ENCODE measurements around the gene COQ5. TPM values are rescaled to one million over a fixed set of nuclear protein-coding genes. Genes with fewer than 3 reads are reported as not detected.

COQ5 gene
- polyA plus RNA-seq, 3 donors, result 9.3 to 38.9 (median 30.6) TPM

DNA sequence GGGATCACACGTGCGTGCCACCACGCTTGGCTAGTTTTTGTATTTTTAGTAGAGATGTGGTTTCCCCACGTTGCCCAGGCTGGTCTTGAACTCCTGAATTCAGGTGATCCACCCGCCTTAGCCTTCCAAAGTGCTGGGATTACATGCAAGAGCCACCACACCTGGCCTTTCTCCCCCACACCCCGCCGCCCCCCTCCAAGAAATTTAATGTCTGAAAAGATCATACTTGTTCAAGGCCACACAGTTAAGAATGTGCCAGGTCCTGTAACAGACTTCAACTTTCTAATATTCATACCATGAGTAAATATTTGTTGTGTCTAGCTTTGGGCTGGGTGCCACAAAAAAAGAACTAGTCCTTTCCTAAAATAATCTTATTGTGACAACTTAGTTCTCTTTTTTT is 73.7 kb downstream of the COQ5 start:
- H4K20me1 ChIP-seq (ENCODE audit: insufficient read depth, low read length), result peaks cover 64% of the 10 kb centered on the region
- H3K27me3 ChIP-seq (ENCODE audit: control insufficient read depth in 2 of 2, insufficient read depth in 2 of 2, low read length in 2 of 2), result no peaks in the 10 kb centered on the region
- TF ChIP-seq CTCF (IDR thresholded peaks at IDR 0.05), result no peak
- H3K79me2 ChIP-seq (ENCODE audit: insufficient read depth, low read length), result peaks cover 25% of the 10 kb centered on the region
- H3K4me2 ChIP-seq (replicated peaks; ENCODE audit: extremely low read depth, low read length, poor library complexity, severe bottlenecking), result no peak overlapping the region
- Mint-ChIP-seq H3K4me3 (no peak overlapping the region), H3K27ac (peak overlapping the region in 2 of 7 donors; percentile 8 to 37), H3K4me1 (no peaks in the 10 kb centered on the region), H3K36me3 (peaks cover 41 to 67% of the 10 kb centered on the region in 2 donors), H3K27me3 (ENCODE audit: low read depth in 3 of 3) (peaks cover 0 to 2% (median 1%) of the 10 kb centered on the region in 3 donors), H3K9me3 (no peaks in the 10 kb centered on the region)
- no peak overlapping the region for H3K4me3 ChIP-seq (replicated peaks in 1 of 3; ENCODE audit: low read depth in 2 of 3, low read length in 3 of 3)
- H3K4me1 ChIP-seq (ENCODE audit: control insufficient read depth in 1 of 2, insufficient read depth in 2 of 2, low read length in 2 of 2), result no peaks in the 10 kb centered on the region
- WGBS (ENCODE audit: insufficient coverage), result 90% methylated on average over 2 of the region's 7 CpGs
- intact Hi-C loops (cut with micrococcal nuclease), result no loop called here
- H3K9me3 ChIP-seq (replicated peaks in 1 of 2; ENCODE audit: control insufficient read depth in 1 of 2, insufficient read depth in 1 of 2, low read length in 2 of 2), result no peaks in the 10 kb centered on the region
- no peak overlapping the region for H3K9ac ChIP-seq (ENCODE audit: insufficient read depth, low read length, poor library complexity, severe bottlenecking)
- no peak for DNase-seq
- peaks cover 53 to 84% of the 10 kb centered on the region in 2 donors for H3K36me3 ChIP-seq (replicated peaks in 1 of 2; ENCODE audit: control insufficient read depth in 1 of 2, insufficient read depth in 2 of 2, low read length in 2 of 2)
- no peak overlapping the region for H2AFZ ChIP-seq (ENCODE audit: insufficient read depth, low read depth, low read length, poor library complexity, severe bottlenecking)
- no peak overlapping the region for H3K27ac ChIP-seq (ENCODE audit: low read depth in 1 of 2, low read length in 2 of 2)

DNA sequence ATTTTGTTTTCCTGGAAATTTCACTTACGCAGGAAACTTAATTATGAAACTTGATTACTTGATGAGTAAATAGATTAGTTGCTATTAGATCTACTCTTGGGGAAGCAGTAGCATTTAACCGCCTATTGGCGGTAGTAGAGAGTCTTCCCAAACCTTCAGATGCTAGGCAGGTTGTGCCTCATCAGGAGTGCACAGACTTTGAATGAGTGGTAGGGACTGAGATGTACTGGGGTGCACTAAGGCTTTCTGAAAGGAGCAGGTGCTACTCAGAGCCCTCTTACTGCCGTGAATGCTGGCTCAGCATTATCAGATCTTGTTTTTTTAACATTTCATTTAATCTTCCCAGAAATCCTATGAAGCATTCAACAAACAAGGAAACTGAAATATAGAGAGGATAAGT is 75.0 kb downstream of the COQ5 start:
- Histone ChIP-seq H3K4me1 (ENCODE audit: control insufficient read depth in 1 of 2, insufficient read depth in 2 of 2, low read length in 2 of 2) (no peaks in the 10 kb centered on the region), H3K79me2 (ENCODE audit: insufficient read depth, low read length) (peaks cover 25% of the 10 kb centered on the region), H3K4me2 (replicated peaks; ENCODE audit: extremely low read depth, low read length, poor library complexity, severe bottlenecking) (no peak overlapping the region), H3K4me3 (replicated peaks in 1 of 3; ENCODE audit: low read depth in 2 of 3, low read length in 3 of 3) (no peak overlapping the region), H4K20me1 (ENCODE audit: insufficient read depth, low read length) (peaks cover 53% of the 10 kb centered on the region), H3K9me3 (replicated peaks in 1 of 2; ENCODE audit: control insufficient read depth in 1 of 2, insufficient read depth in 1 of 2, low read length in 2 of 2) (no peaks in the 10 kb centered on the region), H3K36me3 (replicated peaks in 1 of 2; ENCODE audit: control insufficient read depth in 1 of 2, insufficient read depth in 2 of 2, low read length in 2 of 2) (peaks cover 46 to 83% of the 10 kb centered on the region in 2 donors), H3K27ac (ENCODE audit: low read depth in 1 of 2, low read length in 2 of 2) (no peak overlapping the region), H2AFZ (ENCODE audit: insufficient read depth, low read depth, low read length, poor library complexity, severe bottlenecking) (no peak overlapping the region), H3K27me3 (ENCODE audit: control insufficient read depth in 2 of 2, insufficient read depth in 2 of 2, low read length in 2 of 2) (no peaks in the 10 kb centered on the region), H3K9ac (ENCODE audit: insufficient read depth, low read length, poor library complexity, severe bottlenecking) (no peak overlapping the region)
- Mint-ChIP-seq H3K9me3 (no peaks in the 10 kb centered on the region), H3K4me1 (no peaks in the 10 kb centered on the region), H3K36me3 (peaks cover 35 to 63% of the 10 kb centered on the region in 2 donors), H3K4me3 (no peak overlapping the region), H3K27ac (peak overlapping the region in 1 of 7 donors; percentile 40), H3K27me3 (ENCODE audit: low read depth in 3 of 3) (peaks cover 0 to 2% (median 1%) of the 10 kb centered on the region in 3 donors)
- WGBS (ENCODE audit: insufficient coverage), result 94% methylated on average over 2 of the region's 4 CpGs
- intact Hi-C loops (cut with micrococcal nuclease), result no loop called here
- peak in 2 of 3 donors; percentile 39 to 44 for DNase-seq
- TF ChIP-seq CTCF (IDR thresholded peaks at IDR 0.05), result peak; percentile 83

Small RNAs within 50 kb of the gene (small RNA-seq; reads per million reads assigned to genes)
- not detected for gene RF00019 (ENCODE audit: insufficient read length, low read depth)

Other genes with a start within 250 kb of the COQ5 start
- gene RNU4-2, start 237.3 kb downstream of the COQ5 start, polyA plus RNA-seq, result 10 to 100 TPM in 1 of 3 donors, not detected in 2; 52.3 TPM
- not detected for gene RNU4-1, start 235.9 kb downstream of the COQ5 start, polyA plus RNA-seq
- under 1 TPM; 0.30 to 0.72 (median 0.53) TPM for gene SIRT4, start 226.8 kb downstream of the COQ5 start, polyA plus RNA-seq
- gene PLA2G1B, start 201.4 kb downstream of the COQ5 start, polyA plus RNA-seq, result not detected
- not detected for gene MSI1, start 160.0 kb downstream of the COQ5 start, polyA plus RNA-seq
- gene COX6A1, start 91.0 kb downstream of the COQ5 start, polyA plus RNA-seq, result 100 to 1,000 TPM; 345 to 924 (median 901) TPM
- gene TRIAP1, start 82.8 kb downstream of the COQ5 start, polyA plus RNA-seq, result 10 to 100 TPM; 11.3 to 61.9 (median 57.0) TPM
- 10 to 100 TPM; 10.7 to 13.8 (median 11.3) TPM for gene GATC, start 82.7 kb downstream of the COQ5 start, polyA plus RNA-seq
- gene SRSF9, start 59.4 kb downstream of the COQ5 start, polyA plus RNA-seq, result 100 to 1,000 TPM; 127 to 218 (median 200) TPM
- 100 to 1,000 TPM; 184 to 504 (median 486) TPM for gene DYNLL1, start 33.0 kb downstream of the COQ5 start, polyA plus RNA-seq
- 100 to 1,000 TPM in 2 of 3 donors, 10 to 100 TPM in 1; 62.4 to 178 (median 106) TPM for gene RNF10, start 5.2 kb upstream of the COQ5 start, polyA plus RNA-seq
- 10 to 100 TPM; 57.2 to 78.7 (median 61.2) TPM for gene POP5, start 52.2 kb upstream of the COQ5 start, polyA plus RNA-seq
- under 1 TPM in 2 of 3 donors, not detected in 1; 0.19 to 0.43 TPM for gene CABP1, start 111.5 kb upstream of the COQ5 start, polyA plus RNA-seq
- 10 to 100 TPM; 10.9 to 79.5 (median 65.3) TPM for gene MLEC, start 158.0 kb upstream of the COQ5 start, polyA plus RNA-seq
- 1 to 10 TPM; 1.1 to 9.1 (median 2.1) TPM for gene UNC119B, start 181.3 kb upstream of the COQ5 start, polyA plus RNA-seq
- gene ACADS, start 196.7 kb upstream of the COQ5 start, polyA plus RNA-seq, result 10 to 100 TPM in 2 of 3 donors, 1 to 10 TPM in 1; 9.2 to 25.1 (median 18.2) TPM